Measurements from ENCODE around the gene ZEB1.
"Not testable (repeated sequence)": the region's sequence is repeated elsewhere in the genome, so short reads cannot be mapped to it uniquely, and the experiment has no call there.

ZEB1 gene

DNA sequence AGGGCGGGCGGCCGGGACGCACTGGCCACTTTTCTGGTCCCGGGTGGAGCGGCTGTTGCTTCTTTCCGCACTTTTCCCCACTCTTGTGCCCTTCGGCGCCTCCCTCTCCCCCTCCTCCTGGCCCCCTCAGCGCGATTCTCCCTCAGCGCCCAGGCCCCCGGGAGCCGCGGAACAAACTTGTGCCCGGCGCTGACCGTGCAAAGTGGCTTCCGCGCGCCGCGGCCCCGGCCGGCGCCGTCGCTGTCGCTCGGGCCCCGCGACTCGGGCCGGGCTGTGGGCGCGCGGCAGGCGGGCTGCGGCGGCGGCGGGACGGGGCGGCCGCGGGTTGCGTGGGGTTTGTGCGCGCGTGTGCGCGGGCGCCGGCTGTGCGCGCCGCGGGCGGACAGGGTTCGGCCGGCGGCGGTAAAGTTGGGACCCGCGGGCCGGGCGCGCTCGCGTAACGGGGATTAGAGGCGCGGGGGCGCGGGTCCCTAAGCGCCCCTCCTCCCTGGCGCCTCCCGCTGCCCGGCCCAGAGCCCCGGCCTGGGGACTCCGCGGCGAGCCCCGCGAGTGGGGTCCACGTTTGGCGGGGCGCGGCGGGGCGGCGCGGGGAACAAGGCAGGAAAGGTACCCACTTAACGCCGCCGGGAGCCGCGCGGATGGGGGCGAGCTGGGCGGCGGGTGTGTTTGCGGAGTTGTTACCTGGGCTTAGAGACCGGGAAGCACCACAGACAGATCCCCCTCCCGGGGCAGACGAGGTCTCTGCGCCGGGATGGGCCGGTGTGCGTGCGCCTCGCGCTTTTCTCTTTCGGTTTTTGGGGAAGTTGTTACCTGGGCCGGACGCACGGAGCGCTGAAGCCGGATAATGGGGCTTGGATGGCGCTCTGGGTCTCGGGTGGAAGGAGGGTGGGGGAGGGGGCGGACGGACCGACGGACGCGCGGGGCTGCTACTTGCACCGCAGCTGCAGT lies 860 bp downstream of the ZEB1 start:
- DNase-seq: no peak

DNA sequence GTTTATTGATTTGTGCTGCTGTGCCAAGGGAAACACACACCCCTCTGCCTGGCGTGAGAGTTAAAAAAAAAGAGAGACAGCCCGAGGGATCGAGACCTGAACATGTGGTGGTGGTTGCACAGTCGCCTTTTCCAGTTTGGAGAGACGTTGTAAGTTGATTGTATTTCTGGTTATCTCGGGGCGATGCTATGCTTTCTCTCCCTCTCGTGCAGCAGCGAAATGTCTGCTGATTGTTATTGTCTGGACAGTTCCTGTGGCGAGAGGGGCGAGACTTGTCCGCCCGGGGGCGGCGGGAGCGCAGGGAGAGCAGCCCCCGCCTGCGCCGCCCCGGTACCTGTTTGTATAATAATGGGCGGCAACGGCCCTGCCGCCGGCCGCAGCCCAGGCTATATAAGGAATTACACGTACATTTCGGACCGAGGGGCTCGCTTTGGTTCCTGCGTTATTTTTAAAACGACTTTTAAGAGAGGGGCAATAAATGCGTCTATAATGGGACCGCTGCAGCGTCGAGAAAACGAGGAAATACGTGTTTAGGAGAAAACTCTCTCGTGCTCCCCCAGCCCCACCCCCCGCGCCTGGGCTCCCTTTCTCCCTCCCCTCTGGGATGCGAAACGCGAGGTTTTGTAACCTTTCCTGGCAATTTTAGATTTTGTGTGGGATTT lies 1.7 kb downstream of the ZEB1 start:
- DNase-seq: peak; percentile 16

- no peak for DNase-seq
Observed at GRCh38 chr10:31321396-31321941, 2.5 kb downstream of the ZEB1 start.

GRCh38 chr10:31322647-31323046 lies 3.6 kb downstream of the ZEB1 start:
- no peak for DNase-seq

DNA sequence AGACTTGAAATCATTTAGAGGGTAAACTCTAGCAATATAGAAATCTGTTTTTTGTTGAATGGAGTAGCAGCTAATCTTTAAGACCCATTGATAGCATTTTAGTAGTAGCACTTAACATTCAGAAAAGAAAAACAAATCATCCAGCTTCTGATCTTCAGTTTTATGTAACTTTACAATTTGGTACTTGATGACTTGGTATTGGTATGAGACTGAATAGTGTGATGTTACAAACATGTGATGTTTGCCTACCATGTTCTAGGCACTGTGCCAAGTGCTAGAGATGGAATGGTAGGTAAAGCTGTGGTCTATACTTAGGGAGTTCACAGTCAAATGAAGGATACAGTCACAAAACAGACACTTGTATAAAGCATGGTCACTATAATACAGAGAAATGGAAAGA lies 21.3 kb downstream of the ZEB1 start:
- no peak for DNase-seq

DNA sequence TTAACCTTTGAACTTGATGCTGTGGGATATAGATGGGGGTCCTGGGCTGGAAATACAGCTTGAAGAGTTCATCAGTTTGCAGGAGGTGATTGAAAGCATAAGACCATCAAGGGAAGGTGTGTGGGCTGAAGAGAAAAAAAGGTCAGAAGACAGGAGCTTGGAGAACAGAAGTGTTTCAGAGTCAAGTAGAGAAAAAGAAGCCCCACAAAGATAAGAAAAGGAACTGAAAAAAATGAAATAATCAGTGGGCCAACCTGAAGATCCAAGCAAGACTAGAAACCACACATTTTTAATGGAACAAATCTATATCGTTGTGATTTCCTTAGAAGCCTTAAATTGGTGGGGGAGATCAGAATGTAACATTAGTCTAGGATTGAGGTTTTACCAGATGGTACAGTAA lies 22.5 kb downstream of the ZEB1 start:
- no peak for DNase-seq

DNA sequence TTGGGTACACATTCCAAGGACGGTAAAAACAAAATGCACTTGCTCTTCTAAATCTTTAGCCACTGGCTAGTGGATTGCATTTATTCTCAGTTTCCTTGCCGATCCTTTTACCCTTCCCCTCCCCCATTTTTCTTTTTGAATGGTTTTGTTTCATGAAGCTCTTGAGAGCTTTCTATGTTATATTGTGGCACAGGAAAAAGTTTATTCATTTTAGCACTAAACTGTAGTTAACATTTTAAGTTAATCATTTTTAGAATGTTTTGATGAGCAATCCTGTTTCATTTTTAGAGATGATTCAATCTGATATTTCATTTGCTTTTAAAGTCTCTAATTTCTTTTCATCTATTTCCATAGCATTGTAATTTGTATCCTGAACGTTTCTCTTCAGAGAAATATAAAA lies 24.0 kb downstream of the ZEB1 start:
- DNase-seq: no peak

DNA sequence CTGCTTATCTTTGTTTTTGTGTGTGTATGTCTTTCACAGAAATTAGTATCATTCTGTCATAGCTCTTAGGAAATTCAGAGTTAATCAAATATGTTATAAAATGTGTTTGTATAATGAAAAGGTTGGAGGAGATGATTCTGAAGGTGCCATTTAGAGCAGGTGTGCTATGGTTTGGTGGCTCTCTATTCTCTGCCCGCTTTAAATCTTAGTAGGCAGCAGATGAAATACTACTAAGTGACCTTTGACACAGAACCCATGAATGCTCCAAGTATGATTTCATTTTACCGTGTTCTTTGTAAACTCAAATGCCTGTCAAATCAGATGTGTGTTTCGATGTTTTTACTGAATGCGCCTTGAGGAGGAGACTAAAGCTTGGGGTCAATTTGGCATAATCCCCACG lies 24.5 kb downstream of the ZEB1 start:
- no peak for DNase-seq

GRCh38 chr10:31345886-31346285 lies 26.9 kb downstream of the ZEB1 start:
- peak; percentile 42 for DNase-seq

DNA sequence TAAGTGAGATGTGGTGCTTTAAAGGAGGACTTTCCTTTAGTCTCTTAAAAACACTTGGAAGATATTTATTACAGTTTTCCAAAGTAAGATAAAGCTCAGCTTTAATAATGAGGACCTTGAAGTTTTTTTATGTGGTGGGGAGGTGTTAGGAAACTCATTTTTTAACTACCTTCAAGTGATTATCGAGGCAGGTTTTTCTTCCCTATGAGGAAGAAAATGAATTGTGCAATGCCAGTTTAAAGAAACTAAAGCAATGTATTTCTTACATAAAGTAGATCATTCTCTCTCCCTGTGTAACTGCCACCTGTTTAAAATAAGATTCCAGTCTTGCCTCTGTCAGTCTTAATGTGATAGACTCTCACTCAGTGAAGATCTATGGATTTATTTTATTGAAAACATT lies 27.9 kb downstream of the ZEB1 start:
- peak; percentile 40 for DNase-seq

GRCh38 chr10:31347705-31348104 lies 28.7 kb downstream of the ZEB1 start:
- no peak for DNase-seq

DNA sequence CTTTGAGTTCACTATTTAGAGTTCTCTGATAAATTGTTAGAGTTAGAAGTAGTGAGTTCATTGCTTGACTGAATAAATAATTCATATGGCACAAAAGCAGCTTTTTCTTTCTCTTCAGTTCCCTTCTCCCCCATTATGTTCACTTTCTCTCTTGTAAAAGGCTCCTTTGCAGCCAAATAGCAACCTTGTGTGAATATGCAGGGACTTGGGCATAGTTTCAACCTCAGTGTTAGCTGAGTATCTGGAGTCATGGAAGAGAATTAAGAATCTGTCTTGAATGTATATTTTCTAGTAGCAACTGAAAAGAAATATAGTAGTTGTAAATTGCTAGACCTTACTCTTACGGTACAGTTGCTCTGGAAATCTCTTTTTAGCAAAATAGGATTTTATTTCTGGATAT lies 31.9 kb downstream of the ZEB1 start:
- no peak for DNase-seq

DNA sequence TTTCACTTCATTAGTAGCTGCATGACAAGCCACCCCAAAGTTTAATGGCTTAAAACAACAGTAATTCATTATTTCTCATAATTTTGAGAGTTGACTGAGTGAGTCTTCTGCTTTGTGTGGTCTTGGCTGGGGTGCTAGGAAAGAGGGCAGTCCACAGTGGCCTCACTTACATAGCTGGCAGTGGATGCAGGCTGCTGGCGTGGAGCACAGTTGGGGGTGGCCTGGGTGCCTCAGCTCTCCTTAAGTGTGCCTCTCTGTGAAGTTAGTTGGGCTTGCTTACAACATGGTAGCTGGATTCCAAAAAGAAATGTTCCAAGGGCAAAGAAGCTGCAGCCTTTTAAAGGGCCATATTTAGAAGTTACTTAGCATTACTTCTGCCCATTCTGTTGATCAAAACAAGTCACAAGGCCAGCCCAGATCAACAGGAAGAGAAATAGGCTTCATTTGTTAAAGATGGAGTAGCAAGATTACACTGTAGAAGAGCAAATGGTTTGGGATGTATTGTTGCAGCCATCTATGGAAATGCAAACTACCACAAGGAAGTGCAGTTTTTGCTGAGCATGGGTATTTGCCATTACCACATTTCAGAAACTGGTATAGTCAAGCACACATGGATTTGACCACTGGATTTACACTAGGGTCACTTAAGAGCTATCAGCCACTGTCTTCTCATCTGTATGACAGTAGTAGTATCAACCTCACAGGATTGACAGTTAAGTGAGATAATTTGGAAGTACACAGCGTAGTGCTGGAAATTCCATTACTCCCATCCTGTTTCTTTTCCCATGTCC lies 33.6 kb downstream of the ZEB1 start:
- no peak for DNase-seq

GRCh38 chr10:31353574-31353973 lies 34.6 kb downstream of the ZEB1 start:
- no peak for DNase-seq

GRCh38 chr10:31358688-31359330 lies 39.8 kb downstream of the ZEB1 start:
- no peak for DNase-seq

DNA sequence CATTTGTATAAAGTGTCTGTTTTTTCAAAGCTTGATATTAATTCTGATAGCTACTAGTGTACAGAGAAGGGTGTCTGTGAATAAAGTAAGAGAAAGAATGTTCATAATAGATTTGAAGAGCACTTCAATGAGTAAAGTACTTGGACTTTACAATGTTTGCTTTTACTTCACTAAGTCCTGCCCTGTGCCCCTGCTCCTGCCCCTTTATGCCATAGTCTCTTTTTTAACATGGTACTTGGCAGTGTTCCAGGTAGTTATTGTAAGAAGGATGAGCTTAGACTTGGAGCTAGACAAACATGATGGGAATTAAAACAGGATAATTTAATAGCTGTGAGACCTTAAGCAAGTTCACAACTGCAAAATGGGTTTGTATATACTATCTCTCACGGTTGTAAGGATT lies 41.0 kb downstream of the ZEB1 start:
- no peak for DNase-seq

DNA sequence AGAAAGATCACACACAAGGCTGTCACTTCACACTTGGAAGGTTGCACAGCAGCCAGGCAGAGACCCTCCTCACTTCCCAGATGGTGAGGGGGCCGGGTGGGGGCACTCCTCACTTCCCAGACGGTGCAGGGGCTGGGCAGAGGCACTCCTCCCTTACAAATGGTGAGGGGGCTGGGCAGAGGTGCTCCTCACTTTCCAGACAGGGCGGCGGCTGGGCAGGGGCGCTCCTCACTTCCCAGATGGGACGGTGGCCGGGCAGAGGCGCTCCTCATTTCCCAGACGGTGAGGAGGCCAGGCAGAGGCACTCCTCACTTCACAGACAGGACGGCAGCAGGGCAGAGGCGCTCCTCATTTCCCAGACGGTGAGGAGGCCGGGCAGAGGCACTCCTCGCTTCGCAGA lies 42.5 kb downstream of the ZEB1 start:
- DNase-seq: not testable (repeated sequence)

DNA sequence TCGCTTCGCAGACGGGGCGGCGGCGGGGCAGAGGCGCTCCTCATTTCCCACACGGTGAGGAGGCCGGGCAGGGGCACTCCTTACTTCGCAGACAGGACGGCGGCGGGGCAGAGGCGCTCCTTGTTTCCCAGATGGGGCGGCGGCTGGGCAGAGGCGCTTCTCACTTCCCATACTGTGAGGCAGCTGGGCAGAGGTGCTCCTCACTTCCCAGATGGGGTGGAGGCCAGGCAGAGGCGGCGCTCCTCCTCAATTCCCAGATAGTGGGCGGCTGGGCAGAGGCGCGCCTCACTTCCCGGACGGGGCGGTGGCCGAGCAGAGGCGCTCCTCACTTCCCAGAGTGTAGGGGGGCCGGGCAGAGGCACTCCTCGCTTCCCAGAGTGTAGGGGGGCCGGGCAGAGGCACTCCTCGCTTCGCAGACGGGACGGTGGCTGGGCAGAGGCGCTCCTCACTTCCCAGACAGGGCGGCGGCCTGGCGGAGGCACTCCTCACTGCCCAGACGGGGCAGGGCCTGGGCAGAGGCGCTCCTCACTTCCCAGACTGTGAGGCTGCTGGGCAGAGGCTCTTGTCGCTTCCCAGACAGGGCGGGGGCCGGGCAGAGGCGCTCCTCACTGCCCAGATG lies 43.1 kb downstream of the ZEB1 start:
- DNase-seq: no peak

GRCh38 chr10:31363696-31364095 lies 44.7 kb downstream of the ZEB1 start:
- not testable (repeated sequence) for DNase-seq

- DNase-seq: not testable (repeated sequence)
Observed at GRCh38 chr10:31364238-31364637, 45.2 kb downstream of the ZEB1 start.

DNA sequence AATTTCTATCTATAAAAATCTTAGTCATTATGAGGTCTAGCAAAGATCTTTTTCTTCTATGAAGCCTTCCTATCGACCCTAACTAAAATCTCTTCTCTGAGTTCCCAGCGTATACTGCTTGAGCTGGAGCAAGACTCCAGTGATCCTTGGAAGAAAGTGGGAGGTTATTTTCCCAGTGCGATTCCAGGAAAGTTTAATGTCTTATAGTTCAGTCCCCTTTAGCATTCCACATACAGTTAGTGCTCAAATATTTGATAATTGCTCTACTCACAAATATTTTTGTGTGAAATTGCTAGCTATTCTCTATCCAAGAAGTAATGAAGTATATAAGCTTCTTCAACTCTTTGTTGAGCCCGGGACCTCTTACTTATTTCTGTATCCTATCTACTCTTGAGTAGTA lies 47.7 kb downstream of the ZEB1 start:
- no peak for DNase-seq

GRCh38 chr10:31368724-31369123 lies 49.7 kb downstream of the ZEB1 start:
- DNase-seq: no peak
